ENCODE results near the gene DTX1.

Gene DTX1

GRCh38 chr12:113070117-113070906 is 13.8 kb downstream of the DTX1 start:
- Histone ChIP-seq H3K27me3 (ENCODE audit: insufficient read depth, poor library complexity, severe bottlenecking) (peaks cover 6% of the 10 kb centered on the region), H3K36me3 (ENCODE audit: low read depth) (no peaks in the 10 kb centered on the region), H3K4me1 (ENCODE audit: insufficient read depth, poor library complexity, severe bottlenecking) (no peaks in the 10 kb centered on the region), H3K4me3 (ENCODE audit: severe bottlenecking) (no peak overlapping the region), H3K27ac (ENCODE audit: poor library complexity, severe bottlenecking) (no peak overlapping the region), H3K9me3 (ENCODE audit: severe bottlenecking) (no peaks in the 10 kb centered on the region)
- ATAC-seq (ENCODE audit: low read depth), result no peak
- TF ChIP-seq CTCF (IDR thresholded peaks at IDR 0.05; ENCODE audit: poor library complexity, severe bottlenecking), result no peak
- DNase-seq (ENCODE audit: low spot score), result no peak

- no peaks in the 10 kb centered on the region for H3K4me1 ChIP-seq (ENCODE audit: insufficient read depth, poor library complexity, severe bottlenecking)
- no peak for DNase-seq (ENCODE audit: low spot score)
- TF ChIP-seq CTCF (IDR thresholded peaks at IDR 0.05; ENCODE audit: poor library complexity, severe bottlenecking), result no peak
- H3K27me3 ChIP-seq (ENCODE audit: insufficient read depth, poor library complexity, severe bottlenecking), result peaks cover 10% of the 10 kb centered on the region
- H3K36me3 ChIP-seq (ENCODE audit: low read depth), result no peaks in the 10 kb centered on the region
- no peaks in the 10 kb centered on the region for H3K9me3 ChIP-seq (ENCODE audit: severe bottlenecking)
- ATAC-seq (ENCODE audit: low read depth), result no peak
- H3K4me3 ChIP-seq (ENCODE audit: severe bottlenecking), result no peak overlapping the region
- H3K27ac ChIP-seq (ENCODE audit: poor library complexity, severe bottlenecking), result no peak overlapping the region
Measured at GRCh38 chr12:113071135-113072112, 14.9 kb downstream of the DTX1 start.

GRCh38 chr12:113072136-113072535 is 15.6 kb downstream of the DTX1 start:
- no peak for DNase-seq (ENCODE audit: low spot score)
- H3K27me3 ChIP-seq (ENCODE audit: insufficient read depth, poor library complexity, severe bottlenecking), result peaks cover 11% of the 10 kb centered on the region
- TF ChIP-seq CTCF (IDR thresholded peaks at IDR 0.05; ENCODE audit: poor library complexity, severe bottlenecking), result no peak
- no peak overlapping the region for H3K27ac ChIP-seq (ENCODE audit: poor library complexity, severe bottlenecking)
- no peaks in the 10 kb centered on the region for H3K9me3 ChIP-seq (ENCODE audit: severe bottlenecking)
- H3K4me3 ChIP-seq (ENCODE audit: severe bottlenecking), result no peak overlapping the region
- no peaks in the 10 kb centered on the region for H3K4me1 ChIP-seq (ENCODE audit: insufficient read depth, poor library complexity, severe bottlenecking)
- no peak for ATAC-seq (ENCODE audit: low read depth)
- H3K36me3 ChIP-seq (ENCODE audit: low read depth), result no peaks in the 10 kb centered on the region

GRCh38 chr12:113073586-113073985 is 17.1 kb downstream of the DTX1 start:
- TF ChIP-seq CTCF (IDR thresholded peaks at IDR 0.05; ENCODE audit: poor library complexity, severe bottlenecking), result no peak
- ATAC-seq (ENCODE audit: low read depth) (no peak), DNase-seq (ENCODE audit: low spot score) (no peak)
- Histone ChIP-seq H3K27me3 (ENCODE audit: insufficient read depth, poor library complexity, severe bottlenecking) (peaks cover 18% of the 10 kb centered on the region), H3K4me1 (ENCODE audit: insufficient read depth, poor library complexity, severe bottlenecking) (no peaks in the 10 kb centered on the region), H3K36me3 (ENCODE audit: low read depth) (no peaks in the 10 kb centered on the region), H3K4me3 (ENCODE audit: severe bottlenecking) (no peak overlapping the region), H3K27ac (ENCODE audit: poor library complexity, severe bottlenecking) (no peak overlapping the region), H3K9me3 (ENCODE audit: severe bottlenecking) (no peaks in the 10 kb centered on the region)
